Activated naive CD4-positive, alpha-beta T cell (primary cell): Measurements from ENCODE around the gene ZFP69.

ENCODE experiments used
- DNase-seq, 4 experiments: peaks; one replicate each; lab custom pipeline; 2025; lab: John Stamatoyannopoulos, UW

Gene ZFP69

GRCh38 chr1:40508375-40509341 lies 31.6 kb downstream of the ZFP69 start, which contains the start of gene EXO5:
EXO5 (plus strand) TSS chr1:40508767; CDS start chr1:40514545, 5,778 bp downstream.
- DNase-seq = peak; percentile 57 to 73 (median 61)

- no peak for DNase-seq
Observed at GRCh38 chr1:40519517-40519916, 42.4 kb downstream of the ZFP69 start.

- DNase-seq = no peak
Observed at GRCh38 chr1:40530735-40531380, 53.8 kb downstream of the ZFP69 start.

- peak; percentile 38 to 64 (median 49) for DNase-seq
Observed at GRCh38 chr1:40531381-40532061, 54.4 kb downstream of the ZFP69 start, which contains the start of gene ZNF684. ZNF684 (plus strand) TSS chr1:40531637; CDS start chr1:40533167, 1,530 bp downstream.

GRCh38 chr1:40532062-40532389 lies 54.9 kb downstream of the ZFP69 start:
- DNase-seq = no peak

GRCh38 chr1:40532844-40533424 lies 55.8 kb downstream of the ZFP69 start:
- DNase-seq = no peak

- no peak for DNase-seq
Observed at GRCh38 chr1:40534589-40534988, 57.5 kb downstream of the ZFP69 start.

GRCh38 chr1:40535732-40536131 lies 58.6 kb downstream of the ZFP69 start:
- no peak for DNase-seq

GRCh38 chr1:40539338-40539737 lies 62.2 kb downstream of the ZFP69 start:
- DNase-seq = no peak
